Smooth muscle cell (in vitro differentiated cells): Measurements from ENCODE around the gene OR11H7. TPM values are rescaled to one million over a fixed set of nuclear protein-coding genes. Genes with fewer than 3 reads are reported as not detected.
"Not testable (repeated sequence)": the region's sequence is repeated elsewhere in the genome, so short reads cannot be mapped to it uniquely, and the experiment has no call there.

ENCODE experiments used
- DNase-seq: peaks from one replicate; lab custom pipeline; 2025; ENCODE audit not compliant: unreplicated experiment; lab: John Stamatoyannopoulos, UW
- H2AFZ ChIP-seq: fragments of 200-600 bp; sonication (generic); 2 replicates; pipeline ENCODE4 v1.6.0; 2016; ENCODE audit warnings: antibody characterized with exemption, low read depth, mild to moderate bottlenecking
- H3F3A ChIP-seq: fragments of 200-600 bp; sonication (generic); 2 replicates; pipeline ENCODE4 v1.6.0; 2017; ENCODE audit warnings: antibody characterized with exemption, low read depth
- H3K27ac ChIP-seq: fragments of 200-600 bp; sonication (generic); 2 replicates; pipeline ENCODE4 v1.5.1; 2016; ENCODE audit warnings: low read depth, mild to moderate bottlenecking
- H3K27me3 ChIP-seq: fragments of 200-600 bp; sonication (generic); 2 replicates; pipeline ENCODE4 v1.6.1; 2016; ENCODE audit warnings: low read depth, mild to moderate bottlenecking
- H3K36me3 ChIP-seq: fragments of 200-600 bp; sonication (generic); 2 replicates; pipeline ENCODE4 v1.5.1; 2016; ENCODE audit warnings: low read depth
- H3K4me1 ChIP-seq: fragments of 200-600 bp; sonication (generic); 2 replicates; pipeline ENCODE4 v1.5.1; 2016; ENCODE audit warnings: low read depth
- H3K4me2 ChIP-seq: fragments of 200-600 bp; sonication (generic); 2 replicates; pipeline ENCODE4 v1.6.0; 2016; ENCODE audit warnings: mild to moderate bottlenecking
- H3K4me3 ChIP-seq: fragments of 200-600 bp; sonication (generic); 2 replicates; pipeline ENCODE4 v1.5.1; 2016; ENCODE audit warnings: mild to moderate bottlenecking
- H3K79me2 ChIP-seq: fragments of 200-600 bp; sonication (generic); 2 replicates; pipeline ENCODE4 v1.6.0; 2016; ENCODE audit warnings: low read depth, mild to moderate bottlenecking
- H3K9ac ChIP-seq: fragments of 200-600 bp; sonication (generic); 2 replicates; pipeline ENCODE4 v1.6.0; 2016; ENCODE audit warnings: low read depth
- H3K9me3 ChIP-seq: fragments of 200-600 bp; sonication (generic); replicated peaks from 2 replicates; pipeline ENCODE4 v1.5.1; 2016; ENCODE audit warnings: low read depth
- H4K20me1 ChIP-seq: fragments of 200-600 bp; sonication (generic); 2 replicates; pipeline ENCODE4 v1.6.0; 2016; ENCODE audit warnings: low read depth
- CTCF ChIP-seq: fragments of 200-600 bp; sonication (generic); IDR thresholded peaks from 2 replicates; pipeline ENCODE4 v1.5.1; 2017; ENCODE audit warnings: borderline replicate concordance, mild to moderate bottlenecking, antibody characterized with exemption; ENCODE audit not compliant: insufficient read depth, poor library complexity, severe bottlenecking
- WGBS: methylation state at CpG from one replicate; pipeline ENCODE4 v1.1.7; 2016; ENCODE audit warnings: low lambda C conversion rate; 5-methylcytosine and 5-hydroxymethylcytosine counted together
- polyA plus RNA-seq: library from polyadenylated mRNA; unstranded; fragments of >200 nt; fragmentation: Nextera tagmentation; extraction: Ambion mirVana; gene quantifications from 2 replicates; pipeline ENCODE4 v1.2.1, GENCODE V29; 2016
- total RNA-seq: library from RNA; depleted of rRNA; stranded (reverse); fragments of >200 nt; gene quantifications from 2 replicates; pipeline ENCODE4 v1.2.3, GENCODE V29; 2014

OR11H7 gene
- total and polyA plus RNA-seq, 2 experiments from 2014 or later = not detected

DNA sequence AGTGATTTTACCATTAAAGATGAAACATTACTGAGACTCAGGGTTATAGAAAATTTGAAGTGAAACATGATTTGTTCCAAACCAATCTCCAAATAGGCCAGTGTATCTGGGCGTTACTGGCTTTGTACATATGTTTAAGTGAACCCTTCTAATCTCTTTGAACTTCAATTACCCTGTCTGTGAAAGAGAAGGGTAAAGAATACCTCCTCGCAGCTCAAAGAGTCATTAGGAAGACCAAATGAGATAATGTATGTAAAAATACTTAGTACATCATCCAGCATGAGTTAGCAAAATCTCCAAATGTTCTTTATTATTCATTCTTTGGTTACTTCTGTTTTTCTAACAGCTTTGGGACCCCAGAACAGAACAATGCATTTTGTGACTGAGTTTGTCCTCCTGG lies 5.4 kb upstream of the OR11H7 start, which contains the start of gene OR11H6:
OR11H6 (plus strand) TSS at position 301 of the 400 bp plus-strand sequence; CDS start at position 301, 0 bp downstream.
- Histone ChIP-seq H2AFZ (no peak within 1 kb of the TSS), H3K9ac (no peak within 1 kb of the TSS), H3K27ac (no peak within 1 kb of the TSS), H3K79me2 (no peaks in the 10 kb centered on the region), H3F3A (no peaks in the 10 kb centered on the region), H4K20me1 (no peaks in the 10 kb centered on the region), H3K4me1 (no peaks in the 10 kb centered on the region), H3K4me2 (no peak within 1 kb of the TSS), H3K9me3 (peaks cover 12% of the 10 kb centered on the region), H3K36me3 (no peaks in the 10 kb centered on the region), H3K27me3 (no peaks in the 10 kb centered on the region), H3K4me3 (no peak within 1 kb of the TSS)
- no peak for DNase-seq
- no peak for TF ChIP-seq CTCF
- 10% methylated on average over 2 of the region's 2 CpGs for WGBS

DNA sequence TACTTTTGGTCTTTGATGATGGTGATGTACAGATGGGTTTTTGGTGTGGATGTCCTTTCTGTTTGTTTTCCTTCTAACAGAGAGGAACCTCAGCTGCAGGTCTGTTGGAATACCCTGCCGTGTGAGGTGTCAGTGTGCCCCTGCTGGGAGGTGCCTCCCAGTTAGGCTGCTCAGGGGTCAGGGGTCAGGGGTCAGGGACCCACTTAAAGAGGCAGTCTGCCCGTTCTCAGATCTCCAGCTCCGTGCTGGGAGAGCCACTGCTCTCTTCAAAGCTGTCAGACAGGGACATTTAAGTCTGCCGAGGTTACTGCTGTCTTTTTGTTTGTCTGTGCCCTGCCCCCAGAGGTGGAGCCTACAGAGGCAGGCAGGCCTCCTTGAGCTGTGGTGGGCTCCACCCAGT lies 6.6 kb downstream of the OR11H7 start:
- H3F3A ChIP-seq, H3K79me2 ChIP-seq, H3K36me3 ChIP-seq, H3K27ac ChIP-seq, H3K9ac ChIP-seq, H3K27me3 ChIP-seq, H3K4me1 ChIP-seq, DNase-seq, H3K4me2 ChIP-seq, H3K9me3 ChIP-seq, H4K20me1 ChIP-seq, H2AFZ ChIP-seq, H3K4me3 ChIP-seq: not testable (repeated sequence)
- WGBS = 82% methylated on average over 4 of the region's 4 CpGs

- Histone ChIP-seq H3K27me3 (no peaks in the 10 kb centered on the region), H3F3A (no peaks in the 10 kb centered on the region), H3K4me2 (no peak overlapping the region), H3K4me3 (no peak overlapping the region), H2AFZ (no peak overlapping the region), H4K20me1 (no peaks in the 10 kb centered on the region), H3K4me1 (no peaks in the 10 kb centered on the region), H3K79me2 (no peaks in the 10 kb centered on the region), H3K9me3 (peaks cover 5% of the 10 kb centered on the region), H3K9ac (no peak overlapping the region), H3K27ac (no peak overlapping the region), H3K36me3 (no peaks in the 10 kb centered on the region)
- 56% methylated on average over 3 of the region's 3 CpGs for WGBS
- no peak for DNase-seq
- TF ChIP-seq CTCF = no peak
Observed at GRCh38 chr14:20247646-20248246, 19.0 kb downstream of the OR11H7 start.

- no peaks in the 10 kb centered on the region for H3K9me3 ChIP-seq
- H3K27ac ChIP-seq = no peak overlapping the region
- H3K27me3 ChIP-seq = no peaks in the 10 kb centered on the region
- H3K4me2 ChIP-seq = no peak overlapping the region
- no peaks in the 10 kb centered on the region for H3K4me1 ChIP-seq
- H4K20me1 ChIP-seq = no peaks in the 10 kb centered on the region
- H2AFZ ChIP-seq = no peak overlapping the region
- no peaks in the 10 kb centered on the region for H3F3A ChIP-seq
- DNase-seq = no peak
- TF ChIP-seq CTCF = no peak
- H3K79me2 ChIP-seq = no peaks in the 10 kb centered on the region
- WGBS = 42% methylated on average over 3 of the region's 3 CpGs
- no peak overlapping the region for H3K4me3 ChIP-seq
- no peak overlapping the region for H3K9ac ChIP-seq
- no peaks in the 10 kb centered on the region for H3K36me3 ChIP-seq
Observed at GRCh38 chr14:20262642-20263128, 33.9 kb downstream of the OR11H7 start.

DNA sequence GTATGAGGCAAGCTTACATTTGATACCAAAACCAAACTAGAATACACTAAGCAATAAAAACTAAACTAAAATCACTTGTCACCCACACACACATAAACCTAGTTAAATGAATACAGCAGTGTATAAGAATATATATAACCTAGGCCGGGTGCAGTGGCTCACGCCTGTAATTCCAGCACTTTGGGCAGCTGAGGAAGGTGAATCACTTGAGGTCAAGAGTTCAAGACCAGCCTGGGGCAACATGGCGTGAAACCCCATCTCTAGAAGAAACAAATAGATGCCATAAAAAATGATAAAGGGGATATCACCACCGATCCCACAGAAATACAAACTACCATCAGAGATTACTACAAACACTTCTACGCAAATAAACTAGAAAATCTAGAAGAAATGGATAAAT lies 35.6 kb downstream of the OR11H7 start:
- not testable (repeated sequence) for H3F3A ChIP-seq, H3K79me2 ChIP-seq, H3K9me3 ChIP-seq, H4K20me1 ChIP-seq, H3K27ac ChIP-seq, H3K4me1 ChIP-seq, H3K27me3 ChIP-seq, H2AFZ ChIP-seq, H3K9ac ChIP-seq, H3K4me3 ChIP-seq, H3K36me3 ChIP-seq, DNase-seq, H3K4me2 ChIP-seq
- 86% methylated on average over 5 of the region's 5 CpGs for WGBS
